SK-N-SH (cell line): ENCODE results near the gene COG2.

Experiments used
- EP300 ChIP-seq, 2 experiments: IDR thresholded peaks; 2 replicates each; pipeline versions ENCODE4 v1.4.0 to v1.6.1; 2012; ENCODE audit warnings: borderline replicate concordance in 1 of 2, low read depth in 1 of 2, low read length in 1 of 2
- EZH2phosphoT487 ChIP-seq: fragments of 200-600 bp; sonication (generic); IDR thresholded peaks from 2 replicates; pipeline ENCODE4 v1.6.1; 2017; ENCODE audit warnings: low read depth, mixed run types, mild to moderate bottlenecking, antibody characterized with exemption, moderate library complexity, borderline replicate concordance
- MXI1 ChIP-seq: IDR thresholded peaks from 2 replicates; pipeline ENCODE4 v1.6.1; 2012; ENCODE audit warnings: mild to moderate bottlenecking, low read depth, low read length, improper control_type of control experiment
- NFIC ChIP-seq: IDR thresholded peaks from 2 replicates; pipeline ENCODE4 v1.4.0; 2012; ENCODE audit warnings: borderline replicate concordance
- NRF1 ChIP-seq: IDR thresholded peaks from 2 replicates; pipeline ENCODE4 v1.6.1; 2012; ENCODE audit warnings: low read depth, mild to moderate bottlenecking, low read length
- PBX3 ChIP-seq: IDR thresholded peaks from 2 replicates; pipeline ENCODE4; 2012
- POLR2AphosphoS5 ChIP-seq: IDR thresholded peaks from 2 replicates; pipeline ENCODE4 v1.6.1; 2012; ENCODE audit warnings: low read depth, low read length
- RCOR1 ChIP-seq: fragments of 150-350 bp; IDR thresholded peaks from 2 replicates; pipeline ENCODE4 v1.6.1; 2017; ENCODE audit warnings: antibody characterized with exemption, low read length
- RXRA ChIP-seq: IDR thresholded peaks from 2 replicates; pipeline ENCODE4 v1.4.0; 2012; ENCODE audit warnings: low read depth, mild to moderate bottlenecking, borderline replicate concordance
- YY1 ChIP-seq: IDR thresholded peaks from 2 replicates; pipeline ENCODE4 v1.4.0; 2012; ENCODE audit warnings: low read depth, mild to moderate bottlenecking
- TF ChIP-seq, protein P1 (sequence below): fragments of 200-600 bp; sonication (generic); IDR thresholded peaks from 2 replicates; pipeline ENCODE4 v1.6.1; 2017; ENCODE audit warnings: antibody characterized with exemption, mild to moderate bottlenecking, moderate library complexity
- TF ChIP-seq, protein P2 (sequence below): fragments of 150-350 bp; IDR thresholded peaks from 2 replicates; pipeline ENCODE4 v1.6.1; 2017; ENCODE audit warnings: antibody characterized with exemption, low read length, low read depth, borderline replicate concordance

GRCh38 chr1:230622151-230622550 is 20.1 kb upstream of the COG2 start:
- TF ChIP-seq, protein P1, sequence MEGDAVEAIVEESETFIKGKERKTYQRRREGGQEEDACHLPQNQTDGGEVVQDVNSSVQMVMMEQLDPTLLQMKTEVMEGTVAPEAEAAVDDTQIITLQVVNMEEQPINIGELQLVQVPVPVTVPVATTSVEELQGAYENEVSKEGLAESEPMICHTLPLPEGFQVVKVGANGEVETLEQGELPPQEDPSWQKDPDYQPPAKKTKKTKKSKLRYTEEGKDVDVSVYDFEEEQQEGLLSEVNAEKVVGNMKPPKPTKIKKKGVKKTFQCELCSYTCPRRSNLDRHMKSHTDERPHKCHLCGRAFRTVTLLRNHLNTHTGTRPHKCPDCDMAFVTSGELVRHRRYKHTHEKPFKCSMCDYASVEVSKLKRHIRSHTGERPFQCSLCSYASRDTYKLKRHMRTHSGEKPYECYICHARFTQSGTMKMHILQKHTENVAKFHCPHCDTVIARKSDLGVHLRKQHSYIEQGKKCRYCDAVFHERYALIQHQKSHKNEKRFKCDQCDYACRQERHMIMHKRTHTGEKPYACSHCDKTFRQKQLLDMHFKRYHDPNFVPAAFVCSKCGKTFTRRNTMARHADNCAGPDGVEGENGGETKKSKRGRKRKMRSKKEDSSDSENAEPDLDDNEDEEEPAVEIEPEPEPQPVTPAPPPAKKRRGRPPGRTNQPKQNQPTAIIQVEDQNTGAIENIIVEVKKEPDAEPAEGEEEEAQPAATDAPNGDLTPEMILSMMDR, result no peak
- TF ChIP-seq EZH2phosphoT487 (no peak), NFIC (no peak), EP300 (IDR thresholded peaks at IDR 0.05; ENCODE audit: borderline replicate concordance in 1 of 2, low read depth in 1 of 2, low read length in 1 of 2) (no peak), YY1 (no peak), RCOR1 (no peak), RXRA (no peak), POLR2AphosphoS5 (no peak), PBX3 (no peak), MXI1 (no peak), NRF1 (no peak)
- TF ChIP-seq, protein P2, sequence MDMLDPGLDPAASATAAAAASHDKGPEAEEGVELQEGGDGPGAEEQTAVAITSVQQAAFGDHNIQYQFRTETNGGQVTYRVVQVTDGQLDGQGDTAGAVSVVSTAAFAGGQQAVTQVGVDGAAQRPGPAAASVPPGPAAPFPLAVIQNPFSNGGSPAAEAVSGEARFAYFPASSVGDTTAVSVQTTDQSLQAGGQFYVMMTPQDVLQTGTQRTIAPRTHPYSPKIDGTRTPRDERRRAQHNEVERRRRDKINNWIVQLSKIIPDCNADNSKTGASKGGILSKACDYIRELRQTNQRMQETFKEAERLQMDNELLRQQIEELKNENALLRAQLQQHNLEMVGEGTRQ, result no peak
